DMS 273 (cell line): ENCODE measurements around the gene SLC17A9.

ENCODE experiments used
- DNase-seq: peaks from one replicate; lab custom pipeline; 2025; ENCODE audit not compliant: unreplicated experiment; lab: John Stamatoyannopoulos, UW

Gene SLC17A9

DNA sequence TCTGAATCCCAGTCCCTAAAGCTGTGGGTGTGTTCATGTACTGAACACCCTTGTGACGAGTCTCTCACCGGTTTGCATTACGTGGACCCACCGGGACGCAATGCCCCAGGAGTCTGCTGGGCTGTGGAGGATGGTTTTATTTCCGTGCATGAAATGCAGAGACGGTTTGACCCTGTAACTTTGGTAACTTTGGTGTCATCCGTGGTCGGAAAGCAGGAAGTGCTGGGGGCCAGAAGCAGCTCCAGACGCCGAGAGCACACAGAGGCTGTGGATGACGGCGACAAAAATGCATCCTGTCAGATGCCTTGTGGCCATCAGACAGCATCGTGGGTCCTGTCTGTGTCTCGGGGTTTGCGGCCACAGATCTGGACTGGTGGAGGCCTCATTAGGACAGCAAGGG, 47.1 kb downstream of the SLC17A9 start:
- no peak for DNase-seq

DNA sequence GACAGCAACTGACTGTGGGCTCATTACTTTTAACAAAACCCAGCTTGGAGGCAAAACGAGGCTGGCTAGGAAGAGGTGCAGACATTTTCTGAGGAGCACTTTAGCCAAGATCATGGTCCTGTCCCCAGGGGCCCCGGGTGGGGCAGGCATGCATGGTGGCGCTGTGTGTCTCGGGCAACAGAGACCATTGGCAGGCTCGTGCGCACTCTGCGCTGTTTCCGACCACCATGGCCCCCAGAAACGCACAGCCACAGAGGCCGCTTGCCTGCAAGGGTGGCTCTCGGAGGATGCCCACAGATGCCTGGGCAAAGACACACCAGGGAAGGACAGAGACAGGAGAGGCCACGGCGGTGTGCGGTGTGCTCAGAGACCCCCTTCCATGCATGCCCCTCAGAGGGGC, 47.5 kb downstream of the SLC17A9 start:
- no peak for DNase-seq

DNA sequence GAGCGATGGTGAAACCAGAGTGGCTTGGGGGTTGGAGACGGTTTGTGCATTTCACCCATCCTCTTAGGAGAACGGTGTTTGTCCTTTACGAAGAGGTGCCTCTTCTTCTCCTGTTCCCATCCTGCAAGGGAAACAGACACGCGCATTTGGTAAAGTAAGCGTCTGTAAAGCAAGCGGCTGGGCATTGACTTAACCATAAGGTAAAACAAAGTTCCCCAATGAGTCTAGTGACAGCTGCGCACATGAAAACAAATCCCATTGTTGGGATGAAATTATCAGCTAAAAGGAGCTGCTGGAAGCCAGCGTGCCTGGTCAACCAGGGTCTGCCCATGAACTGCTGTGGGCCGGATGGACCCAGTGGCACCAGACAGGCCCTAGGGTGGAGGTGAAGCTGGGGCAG, 48.4 kb downstream of the SLC17A9 start:
- no peak for DNase-seq

DNA sequence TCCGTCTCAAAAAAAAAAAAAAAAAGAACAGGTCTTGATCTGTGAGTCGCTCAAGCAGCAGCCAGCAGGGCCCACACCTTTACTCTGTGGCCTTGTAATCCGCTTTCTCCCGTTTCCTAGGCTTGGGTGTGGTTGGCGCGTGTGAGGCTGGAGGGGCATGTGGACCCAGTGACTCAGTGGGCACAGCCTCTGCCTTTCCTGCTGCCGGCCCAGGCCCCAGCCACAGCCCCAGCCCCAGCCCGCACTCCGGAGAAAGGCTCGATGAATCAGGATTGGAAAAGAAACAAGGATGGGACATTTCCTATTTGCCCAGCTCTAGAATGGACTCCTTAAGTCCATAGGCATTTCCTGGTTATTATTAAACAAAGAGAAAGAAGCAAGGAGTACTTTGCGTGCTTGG, 50.0 kb downstream of the SLC17A9 start:
- DNase-seq, result no peak

DNA sequence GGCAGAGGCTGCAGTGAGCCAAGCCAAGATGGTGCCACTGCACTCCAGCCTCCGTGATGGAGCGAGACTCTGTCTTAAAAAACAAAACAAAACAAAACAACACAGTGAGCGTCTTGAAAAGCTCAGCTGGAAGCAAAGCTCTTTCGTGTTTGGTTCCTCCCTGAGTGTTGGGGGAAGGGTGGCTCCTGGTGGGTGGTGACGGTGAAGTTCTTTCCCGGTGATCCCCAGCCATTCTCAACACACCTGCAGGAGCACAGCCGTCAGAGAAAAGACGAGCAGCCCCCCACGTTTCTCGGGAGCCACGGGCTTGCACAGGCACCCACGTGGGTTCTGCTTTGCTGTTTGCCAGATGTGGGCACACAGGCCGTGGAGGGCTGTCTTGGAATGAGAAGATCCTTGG, 51.0 kb downstream of the SLC17A9 start:
- no peak for DNase-seq

DNA sequence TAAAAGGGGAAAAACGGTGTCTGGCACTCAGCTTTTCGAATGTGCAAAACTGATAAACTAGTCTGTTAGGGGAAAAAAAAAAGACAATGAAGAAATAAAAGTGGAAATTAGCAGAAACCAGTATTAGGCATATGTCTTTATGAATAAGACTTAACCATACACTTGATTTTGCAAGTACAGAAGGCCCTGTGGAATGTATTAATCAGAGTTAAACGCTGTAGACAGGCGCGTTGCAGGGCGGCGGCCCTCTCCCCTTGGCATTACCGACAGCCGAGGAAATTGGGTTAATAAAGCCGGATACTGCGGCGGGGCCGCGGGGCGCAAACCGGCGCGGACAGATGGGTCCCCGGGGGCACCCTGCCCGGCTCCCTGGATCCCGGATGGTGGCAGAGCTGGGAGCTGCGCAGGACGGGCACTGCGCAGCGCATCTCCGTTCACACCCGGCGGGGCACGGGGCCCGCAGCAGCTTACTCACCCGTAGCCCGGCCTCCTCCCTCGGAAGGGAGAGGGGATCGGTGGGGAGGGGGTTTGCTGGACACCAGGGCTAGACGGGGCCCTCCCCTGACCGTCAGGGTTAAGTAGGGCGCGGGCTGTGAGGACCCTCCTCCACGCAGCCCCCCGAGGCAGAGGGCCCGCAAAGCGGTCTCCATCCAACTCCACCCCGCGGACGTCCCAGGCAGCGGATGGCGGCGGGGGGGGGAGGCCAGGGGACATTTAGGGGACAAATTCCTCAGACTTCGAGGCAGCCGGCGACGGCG, 52.3 kb downstream of the SLC17A9 start:
- no peak for DNase-seq

DNA sequence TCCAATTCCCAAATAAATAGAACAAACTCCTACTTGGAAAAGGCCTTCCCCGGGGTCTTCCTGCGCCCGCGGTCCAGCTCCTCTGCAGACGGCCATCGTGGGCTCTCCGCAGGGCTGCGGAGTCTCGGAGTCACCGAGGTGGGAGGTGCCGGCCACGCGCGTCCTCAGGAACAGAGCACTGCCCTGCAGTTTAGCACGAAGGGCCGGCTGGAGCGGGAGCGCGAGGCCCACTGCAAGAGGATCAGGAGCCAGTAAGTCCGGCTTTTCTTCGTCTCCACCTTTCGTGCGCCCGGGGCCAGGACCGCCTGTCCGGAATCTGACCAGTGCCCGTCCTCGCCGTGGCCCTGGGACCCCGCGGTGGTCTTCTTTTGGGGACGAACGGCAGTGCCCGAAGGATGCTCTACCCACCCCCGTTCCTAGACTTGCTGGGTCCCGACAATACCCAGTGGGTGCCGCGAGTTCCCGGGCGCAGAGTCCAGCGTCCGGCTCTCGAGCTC, 52.9 kb downstream of the SLC17A9 start:
- no peak for DNase-seq

DNA sequence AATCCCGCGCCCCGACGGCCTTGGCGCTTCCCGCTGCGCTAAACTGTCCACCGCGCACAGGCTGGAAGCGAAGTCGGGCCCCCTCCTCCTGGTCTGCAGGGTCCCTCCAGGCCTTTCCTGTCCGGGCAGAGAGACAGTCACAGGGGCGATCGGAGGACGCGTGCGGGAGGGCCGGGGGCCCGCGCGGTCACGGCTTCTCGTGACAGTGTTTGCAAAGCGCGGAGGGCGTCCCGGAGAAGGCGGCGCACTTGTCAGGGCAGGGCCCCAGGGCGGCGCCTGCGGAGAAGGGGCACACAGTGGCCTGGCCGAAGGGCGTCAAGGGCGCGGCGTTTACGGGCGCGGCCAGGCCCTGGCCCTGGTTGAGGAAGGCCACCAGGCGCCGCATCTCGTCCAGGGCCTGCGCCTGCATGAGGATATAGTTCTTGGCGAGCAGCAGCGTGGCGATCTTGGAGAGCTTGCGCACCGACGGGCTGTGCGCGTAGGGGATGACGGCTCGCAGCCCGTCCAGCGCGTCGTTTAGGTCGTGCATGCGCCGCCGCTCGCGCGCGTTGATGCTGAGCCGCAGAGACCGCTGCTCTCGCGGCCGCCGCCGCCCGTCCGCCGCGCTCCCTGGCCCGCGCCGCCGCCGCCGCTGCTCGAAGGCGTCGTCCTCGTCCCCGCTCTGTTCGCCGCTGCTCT, 53.5 kb downstream of the SLC17A9 start:
- DNase-seq, result peak; percentile 78

DNA sequence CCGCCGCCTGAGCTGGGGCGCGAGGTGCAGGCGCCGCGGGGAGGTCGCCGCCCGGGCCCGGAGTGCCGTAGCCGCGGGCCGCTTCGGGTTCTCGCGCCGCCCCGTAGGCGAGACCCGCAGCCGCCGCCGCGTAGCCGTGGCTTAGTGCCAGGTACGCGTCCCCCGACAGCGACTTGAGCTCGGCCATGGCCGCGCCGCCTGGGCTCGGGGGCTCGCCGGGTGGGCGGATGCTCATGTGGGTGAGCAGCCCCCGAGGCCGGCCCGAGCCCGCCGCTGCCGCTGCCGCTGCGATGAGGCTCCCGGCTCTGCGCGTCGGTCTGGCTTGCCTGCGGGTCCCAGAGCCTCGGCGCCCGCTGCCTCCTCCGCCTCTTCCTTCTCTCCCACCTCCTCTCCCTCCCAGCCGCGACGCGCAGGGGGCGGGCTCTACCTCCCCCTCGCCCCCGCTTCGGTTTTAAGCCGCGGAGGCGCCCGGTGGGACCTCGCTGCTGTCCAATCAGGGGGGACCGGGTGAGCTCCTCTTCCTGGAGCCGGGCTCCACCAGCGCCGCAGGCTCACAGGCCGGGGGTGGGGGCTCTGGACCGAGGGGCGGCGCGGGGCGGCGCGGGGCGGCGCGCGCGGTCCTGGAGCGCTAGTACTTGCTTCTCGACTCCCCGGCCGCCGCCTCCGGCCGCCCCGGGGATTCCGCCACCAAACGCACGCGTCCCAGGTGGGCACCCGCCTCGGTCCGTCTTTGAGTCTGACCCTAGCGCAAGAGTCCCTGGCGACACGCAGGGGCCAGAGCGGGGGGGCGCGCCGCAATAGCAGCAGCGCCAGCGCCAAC, 54.2 kb downstream of the SLC17A9 start, which contains the start of gene BHLHE23:
TSS of gene BHLHE23 (minus strand) at position 425 of the 820 bp plus-strand sequence. CDS start at position 235, 190 bp downstream.
- DNase-seq, result peak; percentile 75

DNA sequence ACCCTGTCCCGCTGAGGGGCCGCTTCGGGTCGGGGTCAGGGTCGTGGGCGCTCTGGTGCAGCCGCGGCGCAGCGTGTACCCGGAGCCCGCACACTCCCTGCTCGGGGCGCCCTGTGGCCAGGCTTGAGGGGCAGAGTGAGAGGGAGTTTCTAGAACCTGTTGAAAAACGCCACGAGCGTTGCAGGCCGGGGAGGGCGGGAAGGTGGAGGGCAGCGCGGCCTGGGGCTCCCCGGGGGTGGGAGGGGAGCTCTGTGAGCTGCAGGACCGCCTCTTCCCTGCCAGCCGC, 54.8 kb downstream of the SLC17A9 start:
- DNase-seq, result no peak

DNA sequence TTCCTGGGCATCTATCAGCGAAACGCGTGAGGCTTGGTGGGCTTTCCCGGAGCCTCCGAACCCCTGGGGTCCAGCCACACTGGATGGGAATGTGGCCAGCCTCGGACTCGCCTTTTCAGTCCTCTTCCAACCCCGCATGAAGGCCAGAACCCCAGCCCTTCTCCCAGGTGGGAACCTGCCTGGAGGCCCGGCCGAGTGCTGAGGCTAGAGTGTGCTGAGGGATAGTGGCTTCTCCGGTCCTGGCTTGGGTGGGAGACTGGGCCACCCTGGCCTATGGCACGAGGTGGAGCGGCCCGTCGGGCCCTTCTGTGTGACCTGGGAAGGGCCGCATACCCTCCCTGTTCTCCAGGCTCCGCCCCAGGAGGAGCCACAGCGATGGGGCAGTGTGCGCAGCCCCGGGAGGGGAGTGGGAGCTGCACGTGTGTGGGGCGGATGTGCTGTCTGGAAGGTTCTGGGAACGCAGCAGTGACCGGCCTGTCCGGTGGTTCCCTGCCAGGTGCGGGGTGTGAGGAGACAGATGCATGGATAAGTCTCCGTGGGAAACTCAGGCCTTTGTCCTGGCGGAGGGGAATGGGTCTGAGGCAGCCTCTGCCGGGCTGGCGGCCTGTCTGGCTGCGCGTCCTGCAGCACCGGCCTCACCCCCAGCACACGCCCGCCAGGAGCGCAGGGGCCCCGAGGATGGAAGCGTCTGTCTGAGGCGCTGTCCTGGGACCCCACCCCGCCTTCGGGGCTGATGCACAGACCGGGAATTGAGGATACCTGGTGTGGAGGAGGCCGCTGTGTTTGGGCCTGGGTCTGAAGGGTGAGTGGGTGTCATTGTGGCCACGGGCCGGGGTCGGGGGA, 55.4 kb downstream of the SLC17A9 start:
- no peak for DNase-seq

DNA sequence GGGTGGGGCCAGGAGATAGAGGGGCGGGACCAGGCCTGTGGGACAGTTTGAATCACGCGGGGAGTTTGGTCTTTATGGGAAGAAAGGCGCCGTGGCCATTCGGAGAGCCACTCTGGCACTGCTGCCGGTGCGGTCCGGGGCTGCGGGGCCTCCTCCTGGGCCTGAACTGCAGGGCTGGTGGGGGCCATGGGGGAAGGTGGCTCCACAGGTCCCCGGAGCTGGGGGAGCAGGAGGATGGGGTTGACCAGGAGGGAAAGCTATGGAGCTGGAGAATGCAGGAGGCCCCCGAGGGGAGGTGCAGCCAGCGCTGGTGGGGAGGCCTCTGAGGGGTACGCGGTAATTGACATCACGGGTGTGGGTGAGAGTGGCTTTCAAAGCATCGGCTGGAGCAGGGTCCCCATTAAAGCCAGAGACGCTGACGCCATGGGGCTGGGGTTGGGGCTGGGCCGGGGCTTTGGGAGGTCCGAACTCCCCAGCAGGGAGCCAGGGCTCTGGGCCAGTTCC, 56.1 kb downstream of the SLC17A9 start:
- no peak for DNase-seq

DNA sequence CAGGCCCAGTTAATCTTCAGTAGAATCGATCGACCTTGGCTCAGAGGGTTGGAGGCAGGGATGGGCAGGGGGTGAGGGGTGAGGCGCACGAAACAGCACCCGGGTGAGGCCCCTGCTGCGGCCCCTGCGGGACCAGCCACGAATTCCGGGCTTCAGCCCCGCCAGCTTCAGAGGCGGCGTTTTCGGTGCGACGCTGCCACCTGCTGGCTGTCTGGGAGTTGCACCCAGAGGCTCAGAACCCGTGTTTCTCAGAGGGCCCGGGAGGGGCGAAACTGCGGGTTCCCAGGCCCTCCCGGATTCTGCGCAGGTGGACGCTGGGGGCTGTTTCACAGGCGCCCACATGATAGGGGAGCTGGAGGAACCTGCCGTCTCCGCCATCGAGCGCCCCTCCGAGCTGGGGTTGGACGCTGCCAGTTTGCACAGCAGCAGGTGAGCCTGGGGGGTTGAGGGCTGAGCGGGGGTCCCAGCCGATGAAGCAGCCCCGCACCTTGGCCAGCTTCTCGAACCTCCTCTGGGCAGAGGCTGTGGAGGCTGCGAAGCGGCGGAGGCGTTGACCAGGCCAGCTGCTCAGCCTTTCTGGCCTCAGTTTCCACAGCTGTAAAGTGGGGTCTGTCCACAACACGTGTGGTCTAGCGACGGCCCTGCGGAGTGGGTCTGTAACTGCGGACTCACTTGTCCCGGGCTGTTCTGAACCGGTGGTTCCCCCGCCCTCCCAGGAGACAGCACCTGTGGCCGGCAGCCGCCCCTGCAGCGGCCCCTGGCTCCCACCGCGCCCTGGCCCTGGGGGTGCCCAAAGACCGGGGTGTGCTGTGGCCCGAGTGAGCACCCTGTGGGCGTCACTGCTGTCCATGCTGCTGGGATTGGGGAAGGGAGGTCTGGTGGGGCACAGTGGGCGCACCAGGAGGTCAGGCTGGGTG, 56.8 kb downstream of the SLC17A9 start:
- peak; percentile 91 for DNase-seq

DNA sequence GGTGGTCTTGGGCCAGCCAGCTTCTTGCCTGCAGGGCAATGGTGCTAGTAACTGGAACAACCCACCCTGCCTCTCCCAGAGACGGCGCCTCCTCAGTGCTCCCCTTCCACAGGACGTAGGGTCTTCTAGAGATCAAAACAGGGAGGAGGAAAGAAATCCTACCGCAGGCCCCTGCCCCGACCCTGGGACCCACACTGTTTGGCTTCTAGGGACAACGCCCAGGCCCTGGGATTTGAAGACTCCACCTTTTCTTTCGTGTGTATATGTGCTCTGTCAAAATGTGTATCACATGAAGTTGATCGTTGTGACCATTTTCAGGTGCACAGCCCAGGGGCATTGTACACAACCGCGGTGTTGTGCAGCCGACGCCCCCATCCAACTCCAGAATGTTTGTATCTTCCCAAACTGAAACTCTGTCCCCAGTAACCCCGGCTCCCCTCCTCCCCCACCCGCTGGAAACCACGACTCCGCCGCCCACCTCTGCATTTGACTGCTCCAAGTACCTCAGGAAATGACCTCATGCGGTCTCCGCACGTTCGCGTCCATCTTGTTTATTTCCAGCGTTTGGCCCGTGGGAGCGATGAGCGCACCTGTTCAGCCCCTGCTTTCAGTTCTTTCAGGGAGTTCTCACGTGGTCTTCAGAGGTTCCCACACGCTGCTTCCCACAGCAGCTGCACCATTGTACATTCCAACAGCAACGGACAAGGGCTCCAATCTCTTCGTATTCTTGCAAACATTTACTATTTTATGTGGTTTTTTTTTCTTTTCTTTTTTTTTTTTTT, 57.7 kb downstream of the SLC17A9 start:
- DNase-seq, result peak; percentile 41

DNA sequence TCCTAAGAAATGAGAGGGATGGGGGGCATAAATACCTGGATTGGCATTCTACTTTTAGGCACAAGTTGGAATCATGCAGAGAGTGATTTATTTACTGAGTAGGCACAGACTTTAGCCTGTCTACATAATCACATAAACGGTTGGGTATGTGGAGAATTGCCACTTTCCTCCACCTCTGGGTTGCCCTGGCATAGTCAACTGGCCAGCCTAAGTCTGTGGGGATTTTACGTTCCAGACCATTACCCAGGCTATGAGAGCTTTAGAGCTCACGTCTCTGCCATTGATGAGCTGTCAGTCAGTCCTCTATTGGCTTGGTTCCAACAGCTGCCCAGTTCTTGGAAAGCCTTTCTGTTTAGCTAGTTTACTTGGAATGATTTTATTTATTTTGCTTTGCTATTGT, 59.3 kb downstream of the SLC17A9 start:
- DNase-seq, result peak; percentile 40

DNA sequence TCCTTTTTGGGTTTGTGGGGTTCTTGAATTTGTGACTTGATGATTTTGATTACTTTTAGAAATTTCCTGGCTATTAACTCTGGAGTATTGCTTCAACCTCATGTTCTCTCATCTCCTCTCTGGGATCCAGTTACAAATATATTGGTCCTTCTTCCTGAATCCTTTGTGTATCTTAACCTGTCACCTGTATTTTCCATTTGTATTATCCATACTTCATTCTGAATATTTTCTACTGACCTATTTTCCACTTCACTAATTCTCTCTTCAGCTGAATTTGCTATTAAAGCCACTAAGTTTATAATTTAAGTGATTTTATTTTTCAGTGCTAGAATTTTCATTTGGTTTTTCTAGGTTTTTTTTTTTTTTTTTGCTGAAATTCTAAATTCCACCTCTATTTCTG, 60.7 kb downstream of the SLC17A9 start:
- DNase-seq, result no peak

DNA sequence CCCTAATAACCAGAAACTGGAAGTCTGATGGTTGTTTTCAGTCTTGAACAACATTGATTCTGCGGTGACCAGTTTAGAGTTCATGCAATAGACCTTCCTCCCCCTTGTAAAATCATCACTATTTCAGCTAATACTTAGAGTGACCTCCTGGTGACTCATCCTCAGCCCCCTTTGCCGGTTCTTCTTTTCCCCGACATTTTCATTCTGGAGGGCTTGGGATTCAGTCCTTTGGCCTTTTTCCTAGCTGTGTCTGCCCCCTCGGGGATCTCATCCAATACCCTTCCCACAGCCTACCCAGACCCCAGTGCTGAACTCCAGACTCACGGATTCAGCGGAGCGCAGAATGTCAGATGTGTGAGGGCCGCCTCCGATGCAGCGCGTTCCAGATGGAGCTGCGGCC, 61.8 kb downstream of the SLC17A9 start:
- no peak for DNase-seq

DNA sequence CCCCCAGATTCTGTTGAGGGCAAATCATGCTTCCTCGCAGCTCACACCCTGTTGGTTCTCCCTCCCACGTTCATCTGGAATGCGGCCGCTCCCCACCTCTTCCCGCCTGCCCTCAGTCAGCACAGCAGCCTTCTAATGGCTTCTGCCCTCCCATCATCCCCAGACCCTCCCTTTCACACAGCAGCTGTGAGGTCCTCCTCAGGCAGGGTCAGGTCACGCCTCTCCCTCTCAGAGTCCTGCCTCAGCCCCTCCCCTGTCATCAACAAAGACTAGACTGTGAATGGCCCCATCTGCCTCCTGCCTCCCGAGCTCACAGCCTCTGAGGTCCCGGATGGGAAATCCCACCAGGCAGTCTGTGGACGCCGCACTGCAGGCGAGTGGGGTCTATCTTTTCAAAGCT, 62.2 kb downstream of the SLC17A9 start:
- peak; percentile 83 for DNase-seq

DNA sequence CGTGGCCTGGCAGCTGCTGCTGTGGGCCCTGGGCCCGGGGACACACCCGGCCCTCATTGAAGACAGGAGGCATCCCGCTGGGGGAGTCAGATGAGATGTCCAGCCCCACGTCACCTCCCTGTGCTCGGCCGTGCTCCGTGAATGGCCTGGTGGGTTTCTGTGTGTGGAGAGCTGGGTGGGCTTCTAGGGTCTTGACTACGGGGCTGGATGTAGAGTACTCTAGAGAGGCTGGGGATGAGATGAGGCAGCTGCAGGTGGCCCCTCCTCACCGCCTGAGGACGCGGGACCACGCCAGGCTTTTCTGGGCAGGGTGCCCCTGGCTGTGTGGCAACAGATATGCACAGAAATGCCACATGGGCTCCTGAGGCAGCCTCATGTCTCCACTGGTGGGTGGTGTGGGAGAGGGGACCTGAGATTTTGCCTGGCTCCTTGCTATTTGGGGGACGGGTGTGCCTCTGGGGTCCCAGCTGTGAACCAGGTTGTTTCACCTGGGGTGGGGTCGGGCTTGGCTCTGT, 62.7 kb downstream of the SLC17A9 start:
- DNase-seq, result no peak
